Stimulated activated CD8-positive, alpha-beta memory T cell treated with anti-CD3 and anti-CD28 coated beads, Interleukin-7, amount 100 ng/mL, for 24 hours (primary cell): ENCODE measurements around the gene VWA2.

Experiments used
- DNase-seq: peaks from one replicate; pipeline ENCODE4 v3.0.0-alpha.2; 2020; ENCODE audit warnings: low read depth

The VWA2 gene

GRCh38 chr10:114300036-114300645, 61.1 kb downstream of the VWA2 start:
- DNase-seq, result no peak

- no peak for DNase-seq
These were observed 62.1 kb downstream of the VWA2 start for GRCh38 chr10:114301177-114301576.

- no peak for DNase-seq
These were observed 63.1 kb downstream of the VWA2 start for GRCh38 chr10:114301951-114302710.

- no peak for DNase-seq
These were observed 64.5 kb downstream of the VWA2 start for GRCh38 chr10:114303556-114303955.

- peak; percentile 51 for DNase-seq
These were observed 65.0 kb downstream of the VWA2 start for GRCh38 chr10:114304017-114304570.

- DNase-seq, result peak; percentile 34
These were observed 65.7 kb downstream of the VWA2 start for GRCh38 chr10:114304571-114305421.

GRCh38 chr10:114305521-114305925, 66.5 kb downstream of the VWA2 start:
- DNase-seq, result no peak

GRCh38 chr10:114306116-114306973, 67.3 kb downstream of the VWA2 start:
- no peak for DNase-seq

GRCh38 chr10:114307731-114308130, 68.7 kb downstream of the VWA2 start:
- no peak for DNase-seq

GRCh38 chr10:114308531-114309363, 69.7 kb downstream of the VWA2 start:
- no peak for DNase-seq

- DNase-seq, result no peak
These were observed 70.3 kb downstream of the VWA2 start for GRCh38 chr10:114309364-114309651.

- no peak for DNase-seq
These were observed 71.3 kb downstream of the VWA2 start for GRCh38 chr10:114310346-114310745.

- no peak for DNase-seq
These were observed 72.0 kb downstream of the VWA2 start for GRCh38 chr10:114311023-114311422.

GRCh38 chr10:114311496-114312209, 72.6 kb downstream of the VWA2 start:
- DNase-seq, result no peak

GRCh38 chr10:114313139-114313538, 74.1 kb downstream of the VWA2 start:
- no peak for DNase-seq

- DNase-seq, result no peak
These were observed 74.8 kb downstream of the VWA2 start for GRCh38 chr10:114313866-114314265.

GRCh38 chr10:114315566-114316420, 76.7 kb downstream of the VWA2 start:
- no peak for DNase-seq

GRCh38 chr10:114316744-114317143, 77.7 kb downstream of the VWA2 start:
- DNase-seq, result no peak
